T-helper 2 cell treated with Interferon-gamma antibody and Interleukin-4, amounts not matched to agents 100 ng/mL and 5 ng/mL, for 36 hours (primary cell): ENCODE data around the gene HIVEP3. TPM values are rescaled to one million over a fixed set of nuclear protein-coding genes. Genes with fewer than 3 reads are reported as not detected.

Experiments
- intact Hi-C: fragments of 100-400 bp; cut with micrococcal nuclease; formaldehyde crosslinking; loops from one replicate; pipeline ENCODE4 v1.15.1; 2023
- total RNA-seq: library from RNA; stranded (reverse); gene quantifications from 2 replicates; pipeline ENCODE4 v1.2.3, GENCODE V29; 2022

HIVEP3 gene
- total RNA-seq, 1 donor from 2014 or later, result 20.3 TPM

GRCh38 chr1:41623736-41624135 is 295.0 kb downstream of the HIVEP3 start:
- intact Hi-C loops, result loop anchor here (5.0 kb wide), 1 partner anchor 39 kb away; no protein-coding TSS in a partner anchor

GRCh38 chr1:41622859-41623732 is 295.6 kb downstream of the HIVEP3 start:
- intact Hi-C loops, result loop anchor here (5.0 kb wide), 1 partner anchor 39 kb away; no protein-coding TSS in a partner anchor

- intact Hi-C loops, result loop anchor here (5.0 kb wide), 1 partner anchor 40 kb away; no protein-coding TSS in a partner anchor
Measured at GRCh38 chr1:41622402-41622801, 296.3 kb downstream of the HIVEP3 start.

DNA sequence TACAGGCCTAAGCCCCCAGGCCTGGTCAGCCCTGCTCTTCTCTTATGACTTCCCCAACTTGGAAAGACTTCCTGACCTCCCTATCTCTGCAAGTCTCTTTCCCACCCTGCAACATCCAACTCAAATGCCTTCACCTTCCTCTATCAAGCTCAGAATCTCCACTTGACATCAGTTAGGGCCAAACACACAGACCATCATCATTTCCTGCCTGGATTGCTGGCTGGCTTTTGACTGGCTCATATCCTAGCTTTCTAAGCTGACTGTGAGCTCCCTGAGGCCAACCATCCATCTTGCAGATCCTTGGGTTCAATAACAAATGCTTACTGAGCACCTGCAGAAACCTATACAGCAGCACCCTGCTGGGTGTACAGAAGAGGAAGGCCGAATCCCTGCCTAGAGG is 296.9 kb downstream of the HIVEP3 start:
- intact Hi-C loops, result loop anchor here (5.0 kb wide), 1 partner anchor 41 kb away; no protein-coding TSS in a partner anchor

GRCh38 chr1:41621256-41621655 is 297.5 kb downstream of the HIVEP3 start:
- intact Hi-C loops, result loop anchor here (5.0 kb wide), 1 partner anchor 41 kb away; no protein-coding TSS in a partner anchor

- intact Hi-C loops, result loop anchor here (5.0 kb wide), 1 partner anchor 42 kb away; no protein-coding TSS in a partner anchor
Measured at GRCh38 chr1:41620365-41621169, 298.2 kb downstream of the HIVEP3 start.

DNA sequence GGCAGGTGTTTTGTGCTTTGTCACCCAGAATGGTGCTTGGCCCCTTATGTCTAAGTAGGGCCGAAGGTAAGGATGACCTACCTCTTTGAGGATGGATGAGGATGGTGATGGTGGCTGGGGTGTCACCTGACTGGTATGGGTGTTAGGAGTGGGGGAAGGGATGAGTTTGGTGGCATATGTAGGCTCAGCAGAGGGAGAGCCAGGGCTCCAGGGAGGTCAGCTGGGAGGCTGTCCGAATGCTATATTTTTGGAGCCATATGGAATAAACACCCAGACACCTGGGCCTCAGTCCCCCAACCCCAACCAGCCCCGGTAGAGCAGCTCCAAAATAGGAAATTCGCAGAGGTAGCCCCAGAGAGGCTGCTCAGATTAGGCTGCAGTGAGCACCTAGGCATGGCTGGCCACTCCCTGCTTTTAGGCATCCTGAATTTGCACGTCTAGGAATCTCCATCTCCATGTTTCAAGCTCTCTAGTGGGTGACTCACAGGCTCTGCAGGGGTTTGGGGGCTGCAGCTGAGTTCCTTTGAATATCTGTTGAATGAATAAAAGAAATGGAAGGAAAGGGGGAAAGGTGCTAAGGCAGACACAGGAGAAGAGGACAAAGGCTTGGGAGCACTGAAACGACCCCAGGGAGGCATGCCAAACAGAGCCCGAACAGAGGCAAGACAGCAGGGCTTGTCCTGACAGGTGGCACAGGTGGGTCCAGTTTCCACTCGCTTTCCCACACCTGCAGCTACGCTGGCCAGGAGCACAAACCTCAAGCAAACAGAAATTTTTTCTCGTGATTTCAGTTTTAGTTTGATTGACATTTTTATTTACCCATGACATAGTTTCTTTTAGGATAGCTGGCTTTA is 299.0 kb downstream of the HIVEP3 start:
- intact Hi-C loops, result loop anchor here (5.0 kb wide), 1 partner anchor 43 kb away; no protein-coding TSS in a partner anchor

- intact Hi-C loops, result no loop called here
Measured at GRCh38 chr1:41618871-41619270, 299.9 kb downstream of the HIVEP3 start.

DNA sequence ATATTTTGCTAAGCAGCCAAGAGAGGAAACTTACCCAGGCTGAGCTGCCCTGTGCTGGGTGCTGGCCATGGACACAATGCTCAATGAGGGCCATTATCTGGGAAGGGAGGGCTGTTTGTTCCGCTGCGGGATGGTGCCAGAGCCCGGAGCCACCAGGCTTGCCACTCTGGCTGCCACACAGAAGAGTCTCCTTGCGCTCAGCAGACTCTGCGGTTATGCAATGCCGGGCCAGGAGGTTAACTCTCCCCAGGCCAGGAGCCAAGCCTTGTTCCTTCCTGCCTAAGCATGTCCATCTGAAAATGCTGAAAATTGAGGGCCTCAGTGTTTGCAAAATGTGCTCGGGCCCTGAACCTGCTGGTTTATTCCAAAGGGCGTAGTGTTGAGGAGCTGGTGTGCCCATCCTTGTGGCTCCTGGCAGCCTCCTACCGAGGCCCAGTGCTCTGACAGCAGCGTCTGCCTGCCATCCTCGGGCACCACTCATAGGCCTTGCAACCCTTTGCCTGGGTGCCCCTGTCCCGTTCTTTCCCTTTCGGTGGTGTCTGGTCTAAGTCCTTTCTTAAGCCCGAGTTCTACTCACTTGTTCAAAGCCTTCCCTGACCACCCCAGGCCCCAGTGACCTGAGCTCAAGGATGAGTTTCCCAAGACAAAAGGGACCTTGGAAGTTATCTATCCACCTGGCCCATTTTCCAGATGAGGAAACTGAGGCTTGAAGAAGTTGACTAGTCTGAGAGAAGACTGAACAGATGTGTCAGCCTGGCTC is 300.5 kb downstream of the HIVEP3 start:
- intact Hi-C loops, result no loop called here

- intact Hi-C loops, result no loop called here
Measured at GRCh38 chr1:41617336-41617735, 301.4 kb downstream of the HIVEP3 start.

DNA sequence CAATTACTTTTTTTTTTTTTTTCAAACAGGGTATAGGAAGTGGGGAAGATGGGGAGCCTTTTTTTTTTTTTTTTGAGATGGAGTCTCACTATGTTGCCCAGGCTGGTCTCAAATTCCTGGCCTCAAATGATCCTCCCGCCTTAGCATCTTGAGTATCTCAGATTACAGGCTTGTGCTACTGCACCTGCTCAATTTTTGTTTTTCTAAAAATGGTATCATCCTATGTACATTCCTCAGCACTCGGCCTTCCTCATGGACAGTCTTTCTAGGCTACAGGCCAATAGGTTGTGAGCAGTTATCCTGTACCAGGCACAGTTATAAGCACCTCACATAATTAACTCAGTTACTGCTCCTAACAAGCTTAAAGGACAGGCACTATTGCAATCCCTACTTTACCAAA is 302.2 kb downstream of the HIVEP3 start:
- intact Hi-C loops, result no loop called here

DNA sequence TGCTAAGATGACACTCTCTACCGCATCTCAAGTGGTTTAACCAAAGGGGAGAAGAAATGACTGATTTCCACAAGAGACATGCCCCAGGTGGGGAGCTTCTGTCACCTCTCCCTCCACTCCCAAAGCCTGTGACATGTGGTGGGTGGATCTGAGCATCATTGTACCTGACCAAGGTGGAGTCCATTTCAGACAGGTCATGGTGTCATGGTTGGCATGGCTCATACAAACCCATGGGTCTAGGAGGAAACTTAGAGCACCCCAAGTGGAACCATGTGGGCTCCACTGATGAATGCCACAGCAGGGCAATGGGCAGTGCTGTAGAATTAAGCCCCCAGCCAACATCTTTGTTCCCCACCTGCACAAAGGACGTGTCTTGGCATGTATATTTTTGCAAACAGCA is 302.7 kb downstream of the HIVEP3 start:
- intact Hi-C loops, result no loop called here

- intact Hi-C loops, result no loop called here
Measured at GRCh38 chr1:41615316-41615715, 303.4 kb downstream of the HIVEP3 start.

DNA sequence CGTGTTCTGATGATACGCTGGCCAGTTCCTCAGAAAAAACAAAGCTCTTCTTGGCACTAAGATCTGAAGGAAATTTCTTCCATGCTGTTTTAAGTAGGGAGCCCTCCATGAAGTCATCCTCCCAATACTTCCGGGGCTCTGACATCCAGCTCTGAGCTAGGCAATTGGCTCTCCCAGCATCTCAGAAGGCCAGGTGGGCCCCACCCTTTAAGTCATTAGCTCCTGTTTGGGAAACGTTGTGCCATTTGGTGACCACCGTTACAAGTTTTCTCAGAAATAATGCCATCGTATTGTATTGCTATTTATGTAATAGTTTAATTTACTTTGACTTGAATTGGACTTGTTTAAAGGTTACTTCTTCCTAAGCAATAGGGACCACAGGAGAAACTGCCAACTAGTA is 303.9 kb downstream of the HIVEP3 start:
- intact Hi-C loops, result no loop called here

GRCh38 chr1:41613689-41614574 is 304.8 kb downstream of the HIVEP3 start:
- intact Hi-C loops, result no loop called here

DNA sequence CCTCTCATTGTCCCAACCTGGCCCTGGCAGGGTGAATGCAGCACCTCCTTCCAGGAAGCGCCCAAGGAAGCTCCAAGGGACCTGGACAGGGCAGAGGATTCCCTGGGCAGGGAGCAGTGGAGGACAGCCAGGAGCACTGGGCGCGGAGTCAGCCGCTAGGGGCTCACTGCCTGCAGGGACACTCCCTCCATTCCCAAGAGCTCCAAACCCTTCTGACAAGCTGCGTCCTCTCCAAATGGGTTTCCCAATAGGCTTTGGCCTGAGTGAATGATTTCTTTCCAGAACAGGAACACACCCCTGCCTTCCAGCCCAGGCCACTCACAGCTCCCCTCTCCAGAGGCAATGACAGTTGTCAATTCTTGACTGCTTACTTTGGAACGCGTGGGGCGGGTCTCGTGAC is 305.8 kb downstream of the HIVEP3 start:
- intact Hi-C loops, result no loop called here

- intact Hi-C loops, result no loop called here
Measured at GRCh38 chr1:41611932-41612450, 306.7 kb downstream of the HIVEP3 start.

GRCh38 chr1:41611068-41611931 is 307.4 kb downstream of the HIVEP3 start:
- intact Hi-C loops, result no loop called here
